Heart left ventricle (tissue), 13 donors: Measurements from ENCODE around the gene EOLA1.

ENCODE experiments used
- POLR2A ChIP-seq, 2 donors: fragments of 450-650 bp; IDR thresholded peaks; one replicate each; pipeline ENCODE4 v1.6.1; 2017; ENCODE audit warnings: antibody characterized with exemption in 2 of 2, mild to moderate bottlenecking in 2 of 2, moderate library complexity in 2 of 2
- TF ChIP-seq, protein P1 (sequence below), 12 donors: fragments of 200-600 bp; sonication (generic) in 4 of 12; IDR thresholded peaks; one replicate each; pipeline versions ENCODE4 v1.5.0 to v1.8.0; 2018 to 2022; ENCODE audit warnings: antibody characterized with exemption in 12 of 12, mild to moderate bottlenecking in 5 of 12
- donor health status: ischemic (EF 13 %, LVEDD 7.1; RV severe dilation, severe dysfunction).
- donor health status: DM: no; HTN: yes; CAD: no.
- donor health status: DM: no; HTN: no; CAD: no.
- donor health status: ischemic (EF 25% LVEDD 6.9; RV normal size, moderate dysfunction).
- donor health status: ischemic (EF 25% LVEDD 5.7; RV mildly dilated, moderate dysfunction).
- donor health status: ischemic (EF 35%, LVEDD 5.7; RV mildly dilated, moderate dysfunction).
- donor health status: nonischemic (EF 11% LVEDD 7.7; RV severe dilation, severe dysfunction).
- donor health status: DM: yes; HTN: yes; CAD: no.
- donor health status: PGD.
- donor health status: ischemic (EF 29% LVEDD 5.4; RV normal size, mild dysfunction).
- donor health status: nonischemic (EF 23%, LVEDD 6.1; RV moderate dilation, normal function).

DNA sequence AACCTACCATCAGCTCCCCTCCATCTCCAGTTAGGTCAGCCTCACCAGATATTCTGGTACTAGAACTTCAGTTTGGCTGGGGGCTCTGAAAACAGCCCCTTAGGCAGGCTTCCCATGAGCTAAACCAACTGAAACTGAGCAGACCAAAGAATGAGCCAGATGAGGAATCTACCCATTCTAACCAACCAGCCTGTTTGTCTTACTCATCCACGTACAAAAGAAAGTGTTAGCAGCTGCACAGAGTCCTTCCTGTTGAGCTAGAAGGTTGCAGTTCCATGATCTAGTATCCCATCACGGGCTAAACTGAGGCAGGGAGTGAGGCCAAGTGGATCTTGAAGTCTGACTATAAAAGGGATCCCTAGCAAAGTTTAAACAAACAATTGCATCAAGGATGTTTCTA lies 29.0 kb downstream of the EOLA1 start:
- TF ChIP-seq, protein P1, sequence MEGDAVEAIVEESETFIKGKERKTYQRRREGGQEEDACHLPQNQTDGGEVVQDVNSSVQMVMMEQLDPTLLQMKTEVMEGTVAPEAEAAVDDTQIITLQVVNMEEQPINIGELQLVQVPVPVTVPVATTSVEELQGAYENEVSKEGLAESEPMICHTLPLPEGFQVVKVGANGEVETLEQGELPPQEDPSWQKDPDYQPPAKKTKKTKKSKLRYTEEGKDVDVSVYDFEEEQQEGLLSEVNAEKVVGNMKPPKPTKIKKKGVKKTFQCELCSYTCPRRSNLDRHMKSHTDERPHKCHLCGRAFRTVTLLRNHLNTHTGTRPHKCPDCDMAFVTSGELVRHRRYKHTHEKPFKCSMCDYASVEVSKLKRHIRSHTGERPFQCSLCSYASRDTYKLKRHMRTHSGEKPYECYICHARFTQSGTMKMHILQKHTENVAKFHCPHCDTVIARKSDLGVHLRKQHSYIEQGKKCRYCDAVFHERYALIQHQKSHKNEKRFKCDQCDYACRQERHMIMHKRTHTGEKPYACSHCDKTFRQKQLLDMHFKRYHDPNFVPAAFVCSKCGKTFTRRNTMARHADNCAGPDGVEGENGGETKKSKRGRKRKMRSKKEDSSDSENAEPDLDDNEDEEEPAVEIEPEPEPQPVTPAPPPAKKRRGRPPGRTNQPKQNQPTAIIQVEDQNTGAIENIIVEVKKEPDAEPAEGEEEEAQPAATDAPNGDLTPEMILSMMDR (IDR thresholded peaks at IDR 0.05), result no peak
- no peak for TF ChIP-seq POLR2A (IDR thresholded peaks at IDR 0.05)
